ENCODE results near the gene S1PR5. TPM values are rescaled to one million over a fixed set of nuclear protein-coding genes. Genes with fewer than 3 reads are reported as not detected.

Gene S1PR5
- total and polyA plus RNA-seq, 9 of the 15 experiments (the other 6 are each of a cell fraction or from before 2014, with no cell fraction given): 0.03 to 0.54 (median 0.35) TPM; not detected in 4

DNA sequence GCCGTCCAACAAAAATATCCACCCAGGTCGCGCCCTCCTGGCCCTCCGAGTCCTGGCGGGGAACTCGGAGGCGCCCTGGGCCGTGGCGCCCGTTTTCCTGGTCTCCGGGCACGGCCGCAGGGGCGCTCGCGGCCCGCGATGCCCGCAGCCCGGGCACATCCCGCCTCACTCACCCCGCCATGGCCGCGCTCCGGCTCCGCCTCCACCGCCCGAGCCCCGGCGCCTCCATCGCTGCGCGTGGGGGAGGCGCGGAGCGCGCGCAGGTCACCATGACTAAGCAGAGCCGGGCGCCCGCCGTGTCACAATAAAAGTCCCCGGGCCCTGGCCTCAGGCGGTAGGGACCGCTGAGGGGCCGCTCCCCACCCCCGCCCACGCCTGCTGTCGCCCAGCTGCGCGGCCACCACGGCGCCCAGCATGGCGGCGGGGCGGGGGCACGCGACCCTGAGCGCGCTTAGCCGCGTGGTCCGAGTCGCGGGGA is 14.7 kb downstream of the S1PR5 start (continued):
- TF ChIP-seq CTCFL (IDR thresholded peaks at IDR 0.05; ENCODE audit: borderline replicate concordance, insufficient read depth, low read depth, low read length, poor library complexity, severe bottlenecking): no peak
- TF ChIP-seq TEAD4 (IDR thresholded peaks at IDR 0.05; ENCODE audit: low read length): peak; percentile 16; the same call in 1 of the 2 replicates
- TF ChIP-seq TEAD4 (CRISPR knock-in tag; IDR thresholded peaks at IDR 0.05; ENCODE audit: borderline replicate concordance): no peak; the same call in 1 of the 2 replicates
- TF ChIP-seq STAT5A (IDR thresholded peaks at IDR 0.05; ENCODE audit: borderline replicate concordance, low read length): no peak; the same call in 1 of the 2 replicates
- no peak for TF ChIP-seq CBX2 (IDR thresholded peaks at IDR 0.05; ENCODE audit: insufficient read depth, low read length, poor library complexity, severe bottlenecking)
- no peak for TF ChIP-seq SMARCE1 (IDR thresholded peaks at IDR 0.05)
- TF ChIP-seq ZNF668 (CRISPR knock-in tag; IDR thresholded peaks at IDR 0.05): no peak
- TF ChIP-seq KAT2B (IDR thresholded peaks at IDR 0.05; ENCODE audit: low read depth, low read length): no peak
- TF ChIP-seq DIDO1 (tag; IDR thresholded peaks at IDR 0.05; ENCODE audit: low read depth): no peak
- no peak for TF ChIP-seq RBBP5 (IDR thresholded peaks at IDR 0.05; ENCODE audit: borderline replicate concordance, insufficient read depth, low read length, poor library complexity, severe bottlenecking)
- no peak for TF ChIP-seq RFX7 (CRISPR knock-in tag; IDR thresholded peaks at IDR 0.05)
- no peak; a peak in 1 of 6 replicates for TF ChIP-seq CTCF (IDR thresholded peaks at IDR 0.05 in 2 of 3, conservative IDR thresholded peaks at IDR 0.05 in 1 of 3; ENCODE audit: insufficient read depth in 2 of 3, low read depth in 1 of 3, low read length in 3 of 3)
- no peak for TF ChIP-seq ZNF780A (CRISPR knock-in tag; IDR thresholded peaks at IDR 0.05)
- TF ChIP-seq ZZZ3 (IDR thresholded peaks at IDR 0.05): no peak
- TF ChIP-seq ZNF695 (CRISPR knock-in tag; IDR thresholded peaks at IDR 0.05): no peak
- no peak for TF ChIP-seq FOXA1 (IDR thresholded peaks at IDR 0.05; ENCODE audit: borderline replicate concordance)
- no peak for TF ChIP-seq DDX20 (tag; IDR thresholded peaks at IDR 0.05; ENCODE audit: low read depth)
- no peak for TF ChIP-seq RAD21 (CRISPR knock-in tag; conservative IDR thresholded peaks at IDR 0.05 in 1 of 2, IDR thresholded peaks at IDR 0.05 in 1 of 2)
- TF ChIP-seq, protein P1, sequence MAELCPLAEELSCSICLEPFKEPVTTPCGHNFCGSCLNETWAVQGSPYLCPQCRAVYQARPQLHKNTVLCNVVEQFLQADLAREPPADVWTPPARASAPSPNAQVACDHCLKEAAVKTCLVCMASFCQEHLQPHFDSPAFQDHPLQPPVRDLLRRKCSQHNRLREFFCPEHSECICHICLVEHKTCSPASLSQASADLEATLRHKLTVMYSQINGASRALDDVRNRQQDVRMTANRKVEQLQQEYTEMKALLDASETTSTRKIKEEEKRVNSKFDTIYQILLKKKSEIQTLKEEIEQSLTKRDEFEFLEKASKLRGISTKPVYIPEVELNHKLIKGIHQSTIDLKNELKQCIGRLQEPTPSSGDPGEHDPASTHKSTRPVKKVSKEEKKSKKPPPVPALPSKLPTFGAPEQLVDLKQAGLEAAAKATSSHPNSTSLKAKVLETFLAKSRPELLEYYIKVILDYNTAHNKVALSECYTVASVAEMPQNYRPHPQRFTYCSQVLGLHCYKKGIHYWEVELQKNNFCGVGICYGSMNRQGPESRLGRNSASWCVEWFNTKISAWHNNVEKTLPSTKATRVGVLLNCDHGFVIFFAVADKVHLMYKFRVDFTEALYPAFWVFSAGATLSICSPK (IDR thresholded peaks at IDR 0.05; ENCODE audit: borderline replicate concordance): no peak
- TF ChIP-seq MBD1 (CRISPR knock-in tag; IDR thresholded peaks at IDR 0.05): no peak
- no peak for TF ChIP-seq COPS2 (conservative IDR thresholded peaks at IDR 0.05)

All from K562 (cell line).